GM04503 (cell line): ENCODE results near the gene MTA2.
"Not testable (repeated sequence)": the region's sequence is repeated elsewhere in the genome, so short reads cannot be mapped to it uniquely, and the experiment has no call there.

ENCODE experiments used
- DNase-seq: peaks from one replicate; pipeline ENCODE4 v3.0.0-alpha.2; 2012; ENCODE audit warnings: low read depth

The MTA2 gene

GRCh38 chr11:62601372-62602140, at the start of gene MTA2:
Gene MTA2, minus strand, starts transcription at chr11:62601865. Its CDS starts 415 bp downstream, at chr11:62601450.
- peak; percentile 83 for DNase-seq

- DNase-seq = not testable (repeated sequence)
Observed at GRCh38 chr11:62650283-62650682, 48.6 kb upstream of the MTA2 start.

GRCh38 chr11:62649486-62649885, 47.8 kb upstream of the MTA2 start:
- DNase-seq = no peak

GRCh38 chr11:62648967-62649364, 47.3 kb upstream of the MTA2 start:
- DNase-seq = no peak

- no peak for DNase-seq
Observed at GRCh38 chr11:62648185-62648966, 46.7 kb upstream of the MTA2 start.

GRCh38 chr11:62647609-62648005, 45.9 kb upstream of the MTA2 start:
- DNase-seq = peak; percentile 38

GRCh38 chr11:62646825-62647608, 45.4 kb upstream of the MTA2 start:
- DNase-seq = no peak

- DNase-seq = peak; percentile 87
Observed at GRCh38 chr11:62645946-62646824, 44.5 kb upstream of the MTA2 start, which contains the start of gene GANAB. Gene GANAB, minus strand, starts transcription at chr11:62646613. Its CDS starts 14 bp downstream, at chr11:62646599.

GRCh38 chr11:62645671-62645945, 43.9 kb upstream of the MTA2 start:
- DNase-seq = no peak

- DNase-seq = no peak
Observed at GRCh38 chr11:62644220-62644619, 42.6 kb upstream of the MTA2 start.

GRCh38 chr11:62632492-62632891, 30.8 kb upstream of the MTA2 start:
- no peak for DNase-seq

GRCh38 chr11:62627713-62628112, 26.0 kb upstream of the MTA2 start:
- DNase-seq = no peak

- no peak for DNase-seq
Observed at GRCh38 chr11:62622476-62623089, 20.9 kb upstream of the MTA2 start.

- peak; percentile 87 for DNase-seq
Observed at GRCh38 chr11:62621567-62622470, 20.2 kb upstream of the MTA2 start, which contains the start of gene B3GAT3. Gene B3GAT3, minus strand, starts transcription at chr11:62621986. Its CDS starts 39 bp downstream, at chr11:62621947.

GRCh38 chr11:62621027-62621566, 19.4 kb upstream of the MTA2 start:
- DNase-seq = no peak

- DNase-seq = not testable (repeated sequence)
Observed at GRCh38 chr11:62616957-62617356, 15.3 kb upstream of the MTA2 start.

- DNase-seq = no peak
Observed at GRCh38 chr11:62615521-62615920, 13.9 kb upstream of the MTA2 start.

GRCh38 chr11:62614275-62614674, 12.6 kb upstream of the MTA2 start:
- no peak for DNase-seq

- no peak for DNase-seq
Observed at GRCh38 chr11:62613291-62613778, 11.7 kb upstream of the MTA2 start.
